Neural cell (in vitro differentiated cells): ENCODE results near the gene TOGARAM1. TPM values are rescaled to one million over a fixed set of nuclear protein-coding genes. Genes with fewer than 3 reads are reported as not detected.

Source experiments
- H2AFZ ChIP-seq: fragments of 200-600, 300-800 bp; sonication (generic), shearing (Covaris generic); 2 replicates; pipeline ENCODE4 v1.6.0; 2014; ENCODE audit warnings: low read depth, mild to moderate bottlenecking, antibody characterized with exemption, low read length, moderate library complexity
- H3F3A ChIP-seq: fragments of 200-600 bp; shearing (Covaris generic); 2 replicates; pipeline ENCODE4 v1.6.1; 2016; ENCODE audit warnings: mild to moderate bottlenecking, moderate library complexity, mixed read lengths, antibody characterized with exemption, low read length; ENCODE audit not compliant: insufficient read depth, poor library complexity, severe bottlenecking
- H3K27ac ChIP-seq: fragments of 200-600, 300-800 bp; sonication (generic), shearing (Covaris generic); 2 replicates; pipeline ENCODE4 v1.5.1; 2014; ENCODE audit warnings: mild to moderate bottlenecking, low read length, moderate library complexity
- H3K27me3 ChIP-seq: fragments of 300-800, 200-600 bp; sonication (generic), shearing (Covaris generic); 2 replicates; pipeline ENCODE4 v1.6.0; 2014; ENCODE audit warnings: mild to moderate bottlenecking, low read depth, low read length, moderate library complexity; ENCODE audit not compliant: insufficient read depth
- H3K36me3 ChIP-seq: fragments of 300-800, 200-600 bp; sonication (generic), shearing (Covaris generic); 2 replicates; pipeline ENCODE4 v1.5.1; 2014; ENCODE audit warnings: mild to moderate bottlenecking, antibody characterized with exemption, low read length, moderate library complexity; ENCODE audit not compliant: insufficient read depth
- H3K4me2 ChIP-seq: fragments of 300-800, 200-600 bp; sonication (generic), shearing (Covaris generic); 2 replicates; pipeline ENCODE4 v1.6.0; 2014; ENCODE audit warnings: mild to moderate bottlenecking, low read length
- H3K4me3 ChIP-seq: fragments of 300-800, 200-600 bp; sonication (generic), shearing (Covaris generic); 2 replicates; pipeline ENCODE4 v1.5.1; 2014; ENCODE audit warnings: mild to moderate bottlenecking, low read length, moderate library complexity
- H3K79me2 ChIP-seq: fragments of 200-600 bp; shearing (Covaris generic); replicated peaks from 2 replicates; pipeline ENCODE4 v1.6.0; 2014; ENCODE audit warnings: mild to moderate bottlenecking, low read length, moderate library complexity; ENCODE audit not compliant: insufficient read depth
- H3K9ac ChIP-seq: fragments of 300-800, 200-600 bp; sonication (generic), shearing (Covaris generic); 2 replicates; pipeline ENCODE4 v1.6.1; 2016; ENCODE audit warnings: mild to moderate bottlenecking, low read length, mixed read lengths
- H3K9me2 ChIP-seq: fragments of 200-600 bp; shearing (Covaris generic); 2 replicates; pipeline ENCODE4 v1.6.1; 2016; ENCODE audit warnings: mild to moderate bottlenecking, low read length, mixed read lengths; ENCODE audit not compliant: insufficient read depth
- H3K9me3 ChIP-seq: fragments of 200-600, 300-800 bp; sonication (generic), shearing (Covaris generic); 2 replicates; pipeline ENCODE4 v1.6.1; 2016; ENCODE audit warnings: mild to moderate bottlenecking, mixed run types, low read length, moderate library complexity, mixed read lengths
- H4K20me1 ChIP-seq: fragments of 200-600 bp; shearing (Covaris generic); 2 replicates; pipeline ENCODE4 v1.6.1; 2016; ENCODE audit warnings: mild to moderate bottlenecking, mixed run types; ENCODE audit not compliant: insufficient read depth
- CTCF ChIP-seq: fragments of 450-650 bp; IDR thresholded peaks from 2 replicates; pipeline ENCODE4 v1.5.1; 2014; ENCODE audit warnings: antibody characterized with exemption, mild to moderate bottlenecking, moderate library complexity; ENCODE audit not compliant: poor library complexity, severe bottlenecking
- EP300 ChIP-seq: fragments of 450-650 bp; conservative IDR thresholded peaks from 2 replicates; pipeline ENCODE4 v1.6.1; 2014; ENCODE audit warnings: antibody characterized with exemption, mild to moderate bottlenecking, moderate library complexity; ENCODE audit not compliant: poor library complexity, severe bottlenecking
- EZH2 ChIP-seq: fragments of 200-600, 300-800 bp; shearing (Covaris generic), sonication (generic); IDR thresholded peaks from 2 replicates; pipeline ENCODE4 v1.6.1; 2014; ENCODE audit warnings: antibody characterized with exemption, low read length, borderline replicate concordance, mild to moderate bottlenecking; ENCODE audit not compliant: insufficient read depth, poor library complexity, severe bottlenecking
- MXI1 ChIP-seq: fragments of 450-650 bp; conservative IDR thresholded peaks from 2 replicates; pipeline ENCODE4 v1.6.1; 2014; ENCODE audit warnings: antibody characterized with exemption, mild to moderate bottlenecking; ENCODE audit not compliant: poor library complexity, severe bottlenecking
- POLR2AphosphoS5 ChIP-seq: IDR thresholded peaks from 2 replicates; pipeline ENCODE4 v1.6.1; 2012
- RAD21 ChIP-seq: fragments of 450-650 bp; conservative IDR thresholded peaks from 2 replicates; pipeline ENCODE4 v1.6.1; 2014; ENCODE audit warnings: antibody characterized with exemption, mild to moderate bottlenecking, moderate library complexity
- REST ChIP-seq: IDR thresholded peaks from 2 replicates; pipeline ENCODE4 v1.6.1; 2012; ENCODE audit warnings: borderline replicate concordance
- SMC3 ChIP-seq: fragments of 450-650 bp; conservative IDR thresholded peaks from 2 replicates; pipeline ENCODE4 v1.6.1; 2014; ENCODE audit warnings: antibody characterized with exemption, mild to moderate bottlenecking, moderate library complexity; ENCODE audit not compliant: poor library complexity
- TAF1 ChIP-seq: IDR thresholded peaks from 2 replicates; pipeline ENCODE4 v1.6.1; 2012; ENCODE audit warnings: low read depth
- polyA plus RNA-seq: library from polyadenylated mRNA; depleted of rRNA; stranded (reverse); fragments of >200 nt; gene quantifications from 2 replicates; pipeline ENCODE4 v1.2.3, GENCODE V29; 2014

The TOGARAM1 gene
- polyA plus RNA-seq, 1 donor from 2014 or later, result 23.8 TPM

GRCh38 chr14:45048385-45048784 is 86.4 kb downstream of the TOGARAM1 start:
- Histone ChIP-seq H3K9me2 (no peaks in the 10 kb centered on the region), H3K4me2 (no peak overlapping the region), H4K20me1 (no peaks in the 10 kb centered on the region), H3K9me3 (no peaks in the 10 kb centered on the region), H3K36me3 (peaks cover 11% of the 10 kb centered on the region), H3K27me3 (no peaks in the 10 kb centered on the region), H3K27ac (no peak overlapping the region), H3K4me3 (no peak overlapping the region), H2AFZ (no peak overlapping the region), H3K9ac (no peak overlapping the region), H3K79me2 (no peaks in the 10 kb centered on the region), H3F3A (no peaks in the 10 kb centered on the region)
- TF ChIP-seq MXI1, result no peak
- no peak for TF ChIP-seq EZH2
- TF ChIP-seq SMC3, result no peak
- TF ChIP-seq EP300, result no peak
- no peak for TF ChIP-seq RAD21

GRCh38 chr14:45051180-45051579 is 89.2 kb downstream of the TOGARAM1 start:
- Histone ChIP-seq H3K9me2 (no peaks in the 10 kb centered on the region), H2AFZ (no peak overlapping the region), H3K4me2 (no peak overlapping the region), H3K9me3 (no peaks in the 10 kb centered on the region), H3K4me3 (no peak overlapping the region), H3K9ac (no peak overlapping the region), H3K27me3 (no peaks in the 10 kb centered on the region), H3K79me2 (no peaks in the 10 kb centered on the region), H3K27ac (no peak overlapping the region), H3F3A (no peaks in the 10 kb centered on the region), H4K20me1 (no peaks in the 10 kb centered on the region), H3K36me3 (peaks cover 6% of the 10 kb centered on the region)
- TF ChIP-seq POLR2AphosphoS5, result no peak
- no peak for TF ChIP-seq REST
- TF ChIP-seq EZH2, result no peak
- no peak for TF ChIP-seq SMC3
- TF ChIP-seq RAD21, result no peak
- no peak for TF ChIP-seq EP300
- TF ChIP-seq TAF1, result no peak
- TF ChIP-seq CTCF, result no peak
- TF ChIP-seq MXI1, result no peak

- Histone ChIP-seq H3K27ac (no peak overlapping the region), H3K9me3 (no peaks in the 10 kb centered on the region), H3K9ac (no peak overlapping the region), H3F3A (no peaks in the 10 kb centered on the region), H3K36me3 (peaks cover 2% of the 10 kb centered on the region), H3K4me3 (no peak overlapping the region), H4K20me1 (no peaks in the 10 kb centered on the region), H3K27me3 (no peaks in the 10 kb centered on the region), H2AFZ (no peak overlapping the region), H3K4me2 (no peak overlapping the region), H3K79me2 (no peaks in the 10 kb centered on the region), H3K9me2 (no peaks in the 10 kb centered on the region)
- TF ChIP-seq MXI1, result no peak
- no peak for TF ChIP-seq CTCF
- no peak for TF ChIP-seq EP300
- no peak for TF ChIP-seq RAD21
- no peak for TF ChIP-seq POLR2AphosphoS5
- TF ChIP-seq TAF1, result no peak
- no peak for TF ChIP-seq REST
- no peak for TF ChIP-seq EZH2
- TF ChIP-seq SMC3, result no peak
Measured at GRCh38 chr14:45051896-45052295, 89.9 kb downstream of the TOGARAM1 start.
